Natural killer cell (primary cell): Measurements from ENCODE around the gene FBXL16. TPM values are rescaled to one million over a fixed set of nuclear protein-coding genes. Genes with fewer than 3 reads are reported as not detected.

Source experiments
- ATAC-seq, 3 donors: fragments of 150-1000 bp in 2 of 3; fragments of 200-7000 bp in 1 of 3; cut with Tn5 transposase; 1 replicate in 1 of 3; 2 replicates in 2 of 3; pipeline ENCODE4 v1.10.0; 2021; ENCODE audit warnings: mild to moderate bottlenecking in 2 of 3, moderate library complexity in 2 of 3
- DNase-seq, 2 donors: peaks; one replicate each; pipeline versions ENCODE4 v3.0.0 to v3.0.0-alpha.2; 2013 to 2021; ENCODE audit warnings: mixed read lengths in 1 of 2
- H3K27ac ChIP-seq: one replicate; pipeline ENCODE4 v1.5.1; 2013; ENCODE audit warnings: mild to moderate bottlenecking, low read length
- H3K27me3 ChIP-seq: one replicate; pipeline ENCODE4 v1.6.1; 2013; ENCODE audit warnings: low read length; ENCODE audit not compliant: control insufficient read depth, insufficient read depth
- H3K36me3 ChIP-seq: one replicate; pipeline ENCODE4 v1.6.1; 2013; ENCODE audit warnings: low read length; ENCODE audit not compliant: control insufficient read depth, insufficient read depth
- H3K4me1 ChIP-seq: one replicate; pipeline ENCODE4 v1.6.1; 2013; ENCODE audit warnings: low read length; ENCODE audit not compliant: control insufficient read depth, insufficient read depth
- H3K4me3 ChIP-seq: one replicate; pipeline ENCODE4 v1.5.1; 2013; ENCODE audit warnings: low read length
- H3K9me3 ChIP-seq: one replicate; pipeline ENCODE4 v1.6.1; 2013; ENCODE audit warnings: low read length; ENCODE audit not compliant: control insufficient read depth, insufficient read depth
- H3K27ac Mint-ChIP-seq, 2 donors: one replicate each; pipeline ENCODE4 v1.8.0; 2022; ENCODE audit warnings: mild to moderate bottlenecking in 2 of 2, mixed read lengths in 2 of 2, moderate library complexity in 1 of 2
- H3K27me3 Mint-ChIP-seq, 2 donors: one replicate each; pipeline ENCODE4 v1.8.0; 2022; ENCODE audit warnings: low read depth in 2 of 2, mixed read lengths in 2 of 2
- H3K36me3 Mint-ChIP-seq: one replicate; pipeline ENCODE4 v1.8.0; 2022; ENCODE audit warnings: mixed read lengths
- H3K4me1 Mint-ChIP-seq, 2 donors: one replicate each; pipeline ENCODE4 v1.8.0; 2022; ENCODE audit warnings: mixed read lengths in 2 of 2
- H3K4me3 Mint-ChIP-seq: one replicate; pipeline ENCODE4 v1.8.0; 2022; ENCODE audit warnings: mild to moderate bottlenecking, moderate library complexity, mixed read lengths
- H3K9me3 Mint-ChIP-seq, 2 donors: one replicate each; pipeline ENCODE4 v1.8.0; 2022; ENCODE audit warnings: mixed read lengths in 2 of 2
- CTCF ChIP-seq: fragments of 200-600 bp; IDR thresholded peaks from one replicate; pipeline ENCODE4 v1.8.0; 2022; ENCODE audit warnings: antibody characterized with exemption
- WGBS: methylation state at CpG from one replicate; pipeline ENCODE4 v1.1.7; 2013; ENCODE audit warnings: missing lambda C conversion rate; ENCODE audit not compliant: insufficient coverage; 5-methylcytosine and 5-hydroxymethylcytosine counted together
- intact Hi-C: fragments of 100-400 bp; cut with micrococcal nuclease; formaldehyde crosslinking; loops from one replicate; pipeline ENCODE4 v1.14.2; 2022
- total RNA-seq, 4 donors: library from RNA; stranded (reverse); fragments of 120-200 nt in 1 of 4; gene quantifications; one replicate each; pipeline versions ENCODE4 v1.2.3 to v1.2.4, GENCODE V29; 2013 to 2022

Gene FBXL16
- total RNA-seq, 3 donors from 2014 or later (not counting 1 experiment from before 2014, with no cell fraction given), result 0.48 to 0.79 TPM; not detected in 1

- no peaks in the 10 kb centered on the region for H3K4me1 Mint-ChIP-seq
- no peak overlapping the region for H3K4me3 Mint-ChIP-seq
- no peak for TF ChIP-seq CTCF
- WGBS, result 21% methylated on average over 46 of the region's 50 CpGs
- H3K9me3 Mint-ChIP-seq, result no peaks in the 10 kb centered on the region
- peaks cover 19 to 27% of the 10 kb centered on the region in 2 donors for H3K27me3 Mint-ChIP-seq
- no peaks in the 10 kb centered on the region for H3K36me3 ChIP-seq
- DNase-seq, result no peak
- peaks cover 56% of the 10 kb centered on the region for H3K27me3 ChIP-seq
- intact Hi-C loops, result no loop called here
- no peak overlapping the region for H3K27ac Mint-ChIP-seq
- H3K4me3 ChIP-seq, result no peak overlapping the region
- H3K9me3 ChIP-seq, result peaks cover 3% of the 10 kb centered on the region
- H3K36me3 Mint-ChIP-seq, result no peaks in the 10 kb centered on the region
- no peak for ATAC-seq
- peaks cover 16% of the 10 kb centered on the region for H3K4me1 ChIP-seq
- H3K27ac ChIP-seq, result no peak overlapping the region
These were observed 835 bp downstream of the FBXL16 start for GRCh38 chr16:704552-705380.

- no peak for TF ChIP-seq CTCF
- ATAC-seq (no peak), DNase-seq (no peak)
- H3K9me3 ChIP-seq, result peaks cover 3% of the 10 kb centered on the region
- 61% methylated on average over 7 of the region's 7 CpGs for WGBS
- Mint-ChIP-seq H3K27ac (no peak overlapping the region), H3K36me3 (no peaks in the 10 kb centered on the region), H3K9me3 (no peaks in the 10 kb centered on the region), H3K4me3 (no peak overlapping the region), H3K4me1 (no peaks in the 10 kb centered on the region), H3K27me3 (peaks cover 19 to 27% of the 10 kb centered on the region in 2 donors)
- H3K27ac ChIP-seq, result no peak overlapping the region
- H3K36me3 ChIP-seq, result no peaks in the 10 kb centered on the region
- H3K4me1 ChIP-seq, result peaks cover 24% of the 10 kb centered on the region
- H3K4me3 ChIP-seq, result no peak overlapping the region
- intact Hi-C loops, result no loop called here
- H3K27me3 ChIP-seq, result peaks cover 54% of the 10 kb centered on the region
These were observed 1.6 kb downstream of the FBXL16 start for GRCh38 chr16:704047-704446.

GRCh38 chr16:703406-703805 lies 2.2 kb downstream of the FBXL16 start:
- ATAC-seq (no peak), DNase-seq (no peak)
- Histone ChIP-seq H3K27me3 (peaks cover 50% of the 10 kb centered on the region), H3K9me3 (peaks cover 3% of the 10 kb centered on the region), H3K4me3 (no peak overlapping the region), H3K4me1 (peaks cover 26% of the 10 kb centered on the region), H3K36me3 (no peaks in the 10 kb centered on the region), H3K27ac (no peak overlapping the region)
- no peaks in the 10 kb centered on the region for H3K9me3 Mint-ChIP-seq
- H3K4me1 Mint-ChIP-seq, result no peaks in the 10 kb centered on the region
- TF ChIP-seq CTCF, result no peak
- no peak overlapping the region for H3K4me3 Mint-ChIP-seq
- H3K27ac Mint-ChIP-seq, result no peak overlapping the region
- WGBS, result 81% methylated on average over 12 of the region's 12 CpGs
- no peaks in the 10 kb centered on the region for H3K36me3 Mint-ChIP-seq
- intact Hi-C loops, result no loop called here
- H3K27me3 Mint-ChIP-seq, result peaks cover 18 to 26% of the 10 kb centered on the region in 2 donors
